CD4-positive, alpha-beta memory T cell (primary cell): ENCODE results near the gene OPCML. TPM values are rescaled to one million over a fixed set of nuclear protein-coding genes. Genes with fewer than 3 reads are reported as not detected.

Source experiments
- CTCF ChIA-PET: fragments of 350-600 bp; sonication (Branson Sonifier 250); formaldehyde crosslinking; loops from one replicate; lab custom pipeline; 2021; ENCODE audit warnings: inconsistent platforms; ENCODE audit not compliant: partially characterized antibody; lab: Charles Lee
- POLR2A ChIA-PET: fragments of 350-600 bp; sonication (Branson Sonifier 250); formaldehyde crosslinking; loops from one replicate; lab custom pipeline; 2021; ENCODE audit not compliant: partially characterized antibody; lab: Charles Lee
- DNase-seq, 5 donors: peaks; one replicate each; pipeline versions ENCODE4 v3.0.0 to v3.0.0-alpha.2; 2020 to 2022; ENCODE audit warnings: mixed read lengths in 1 of 5
- H3K27ac ChIP-seq: one replicate; pipeline ENCODE4 v1.7.0; 2013; ENCODE audit warnings: low read depth, low read length
- H3K27me3 ChIP-seq: 2 replicates; pipeline ENCODE4 v1.7.0; 2013; ENCODE audit warnings: mild to moderate bottlenecking, low read length, moderate library complexity; ENCODE audit not compliant: insufficient read depth
- H3K36me3 ChIP-seq: 2 replicates; pipeline ENCODE4 v1.7.0; 2013; ENCODE audit warnings: mild to moderate bottlenecking, low read length, moderate library complexity; ENCODE audit not compliant: insufficient read depth
- H3K4me1 ChIP-seq: 2 replicates; pipeline ENCODE4 v1.7.0; 2013; ENCODE audit warnings: mild to moderate bottlenecking, low read length, moderate library complexity; ENCODE audit not compliant: insufficient read depth
- H3K4me3 ChIP-seq, 2 donors: one replicate each; pipeline ENCODE4 v1.7.0; 2013; ENCODE audit warnings: low read length in 2 of 2, mild to moderate bottlenecking in 1 of 2
- H3K9me3 ChIP-seq, 2 donors: one replicate each; pipeline ENCODE4 v1.7.0; 2013; ENCODE audit warnings: low read length in 2 of 2, control low read depth in 1 of 2; ENCODE audit not compliant: control insufficient read depth in 1 of 2
- H3K27ac Mint-ChIP-seq, 7 donors: one replicate each; pipeline ENCODE4 v1.8.0; 2020 to 2021; ENCODE audit warnings: mixed read lengths in 7 of 7, mild to moderate bottlenecking in 6 of 7, inconsistent platforms in 3 of 7, moderate library complexity in 3 of 7
- H3K27me3 Mint-ChIP-seq, 2 donors: one replicate each; pipeline ENCODE4 v1.8.0; 2020 to 2021; ENCODE audit warnings: mixed read lengths in 2 of 2
- H3K36me3 Mint-ChIP-seq, 2 donors: one replicate each; pipeline ENCODE4 v1.8.0; 2020 to 2021; ENCODE audit warnings: mixed read lengths in 2 of 2, inconsistent platforms in 1 of 2, mild to moderate bottlenecking in 1 of 2
- H3K4me1 Mint-ChIP-seq, 4 donors: one replicate each; pipeline ENCODE4 v1.8.0; 2020 to 2021; ENCODE audit warnings: mixed read lengths in 4 of 4, mild to moderate bottlenecking in 1 of 4
- H3K4me3 Mint-ChIP-seq, 8 donors: one replicate each; pipeline ENCODE4 v1.8.0; 2020 to 2021; ENCODE audit warnings: mixed read lengths in 8 of 8, mild to moderate bottlenecking in 7 of 8, moderate library complexity in 6 of 8, inconsistent platforms in 3 of 8
- H3K9me3 Mint-ChIP-seq, 8 donors: one replicate each; pipeline ENCODE4 v1.8.0; 2020 to 2021; ENCODE audit warnings: mixed read lengths in 8 of 8, mild to moderate bottlenecking in 5 of 8, inconsistent platforms in 3 of 8, moderate library complexity in 1 of 8
- intact Hi-C: fragments of 100-400 bp; cut with micrococcal nuclease; formaldehyde crosslinking; loops from one replicate; pipeline ENCODE4 v1.15.1; 2023
- polyA plus RNA-seq, 2 donors: library from polyadenylated mRNA; unstranded; fragments of 300-500 nt; fragmentation: Illumina TruSeq; gene quantifications; one replicate each; pipeline ENCODE4 v1.2.3, GENCODE V29; 2021
- total RNA-seq, 2 experiments: library from RNA; stranded (reverse); gene quantifications; one replicate each; pipeline ENCODE4 v1.2.3, GENCODE V29; 2021

The OPCML gene
- total and polyA plus RNA-seq, 4 experiments from 2014 or later = not detected

- ChIA-PET CTCF (no interaction called here), POLR2A (no interaction called here)
- Histone ChIP-seq H3K27me3 (no peaks in the 10 kb centered on the region), H3K9me3 (no peaks in the 10 kb centered on the region), H3K27ac (no peak overlapping the region), H3K4me3 (no peak overlapping the region), H3K4me1 (no peaks in the 10 kb centered on the region), H3K36me3 (no peaks in the 10 kb centered on the region)
- Mint-ChIP-seq H3K4me1 (peaks cover 0 to 2% (median 0%) of the 10 kb centered on the region in 4 donors), H3K27me3 (peaks cover 0 to 2% of the 10 kb centered on the region in 2 donors), H3K27ac (peak overlapping the region in 1 of 7 donors; percentile 44), H3K4me3 (no peak overlapping the region), H3K36me3 (no peaks in the 10 kb centered on the region), H3K9me3 (peaks cover 0 to 12% (median 1%) of the 10 kb centered on the region in 8 donors)
- intact Hi-C loops = no loop called here
- no peak for DNase-seq
Measured at GRCh38 chr11:132451942-132452601, 1080.2 kb downstream of the OPCML start.

- Histone ChIP-seq H3K27ac (no peak overlapping the region), H3K36me3 (no peaks in the 10 kb centered on the region), H3K9me3 (no peaks in the 10 kb centered on the region), H3K4me1 (no peaks in the 10 kb centered on the region), H3K27me3 (no peaks in the 10 kb centered on the region), H3K4me3 (no peak overlapping the region)
- peaks cover 0 to 2% of the 10 kb centered on the region in 2 donors for H3K27me3 Mint-ChIP-seq
- peaks cover 0 to 13% (median 2%) of the 10 kb centered on the region in 8 donors for H3K9me3 Mint-ChIP-seq
- H3K27ac Mint-ChIP-seq = no peak overlapping the region
- intact Hi-C loops = no loop called here
- no peak for DNase-seq
- ChIA-PET CTCF (no interaction called here), POLR2A (no interaction called here)
- no peak overlapping the region for H3K4me3 Mint-ChIP-seq
- H3K4me1 Mint-ChIP-seq = peaks cover 0 to 2% (median 0%) of the 10 kb centered on the region in 4 donors
- H3K36me3 Mint-ChIP-seq = no peaks in the 10 kb centered on the region
Measured at GRCh38 chr11:132450631-132451030, 1081.7 kb downstream of the OPCML start.

GRCh38 chr11:132448334-132448995, 1083.8 kb downstream of the OPCML start:
- no peak for DNase-seq
- peaks cover 0 to 7% (median 2%) of the 10 kb centered on the region in 8 donors for H3K9me3 Mint-ChIP-seq
- no peaks in the 10 kb centered on the region for H3K36me3 Mint-ChIP-seq
- no peak overlapping the region for H3K27ac ChIP-seq
- no peaks in the 10 kb centered on the region for H3K36me3 ChIP-seq
- H3K4me1 Mint-ChIP-seq = peaks cover 0 to 2% (median 0%) of the 10 kb centered on the region in 4 donors
- intact Hi-C loops = no loop called here
- no peak overlapping the region for H3K4me3 ChIP-seq
- peaks cover 0 to 2% of the 10 kb centered on the region in 2 donors for H3K27me3 Mint-ChIP-seq
- H3K4me3 Mint-ChIP-seq = no peak overlapping the region
- no peaks in the 10 kb centered on the region for H3K4me1 ChIP-seq
- no peaks in the 10 kb centered on the region for H3K9me3 ChIP-seq
- CTCF ChIA-PET = no interaction called here
- no peaks in the 10 kb centered on the region for H3K27me3 ChIP-seq
- POLR2A ChIA-PET = no interaction called here
- H3K27ac Mint-ChIP-seq = no peak overlapping the region

- Mint-ChIP-seq H3K36me3 (no peaks in the 10 kb centered on the region), H3K4me3 (no peak overlapping the region), H3K9me3 (peaks cover 0 to 7% (median 2%) of the 10 kb centered on the region in 8 donors), H3K27me3 (peaks cover 0 to 2% of the 10 kb centered on the region in 2 donors), H3K27ac (no peak overlapping the region), H3K4me1 (peaks cover 0 to 2% (median 0%) of the 10 kb centered on the region in 4 donors)
- no peak for DNase-seq
- Histone ChIP-seq H3K9me3 (no peaks in the 10 kb centered on the region), H3K4me3 (no peak overlapping the region), H3K4me1 (no peaks in the 10 kb centered on the region), H3K27ac (no peak overlapping the region), H3K27me3 (no peaks in the 10 kb centered on the region), H3K36me3 (no peaks in the 10 kb centered on the region)
- ChIA-PET POLR2A (no interaction called here), CTCF (no interaction called here)
- intact Hi-C loops = no loop called here
Measured at GRCh38 chr11:132447761-132448160, 1084.5 kb downstream of the OPCML start.

- H3K9me3 ChIP-seq = no peaks in the 10 kb centered on the region
- intact Hi-C loops = no loop called here
- CTCF ChIA-PET = no interaction called here
Measured at GRCh38 chr11:132445859-132446291, 1086.4 kb downstream of the OPCML start.

GRCh38 chr11:132444911-132445310, 1087.4 kb downstream of the OPCML start:
- no peak overlapping the region for H3K27ac Mint-ChIP-seq
- intact Hi-C loops = no loop called here
- POLR2A ChIA-PET = no interaction called here

More at GRCh38 chr11:132445859-132446291, 1086.4 kb downstream of the OPCML start:
- Histone ChIP-seq H3K36me3 (no peaks in the 10 kb centered on the region), H3K4me1 (no peaks in the 10 kb centered on the region), H3K4me3 (no peak overlapping the region), H3K27ac (no peak overlapping the region), H3K27me3 (no peaks in the 10 kb centered on the region)
- Mint-ChIP-seq H3K27me3 (peaks cover 0 to under 1% of the 10 kb centered on the region in 2 donors), H3K27ac (no peak overlapping the region), H3K36me3 (no peaks in the 10 kb centered on the region), H3K4me1 (no peaks in the 10 kb centered on the region), H3K9me3 (peaks cover 0 to 4% (median under 1%) of the 10 kb centered on the region in 8 donors), H3K4me3 (no peak overlapping the region)
- DNase-seq = no peak
- POLR2A ChIA-PET = no interaction called here

GRCh38 chr11:132439711-132440255, 1092.5 kb downstream of the OPCML start:
- no peaks in the 10 kb centered on the region for H3K36me3 ChIP-seq
- H3K4me1 ChIP-seq = no peaks in the 10 kb centered on the region
- H3K9me3 Mint-ChIP-seq = peaks cover 0 to 9% (median 2%) of the 10 kb centered on the region in 8 donors
- no peaks in the 10 kb centered on the region for H3K36me3 Mint-ChIP-seq
- no peak overlapping the region for H3K27ac Mint-ChIP-seq
- H3K27ac ChIP-seq = no peak overlapping the region
- H3K4me1 Mint-ChIP-seq = no peaks in the 10 kb centered on the region
- H3K27me3 ChIP-seq = no peaks in the 10 kb centered on the region
- H3K4me3 Mint-ChIP-seq = no peak overlapping the region
- no peak overlapping the region for H3K4me3 ChIP-seq
- no peaks in the 10 kb centered on the region for H3K9me3 ChIP-seq
- intact Hi-C loops = no loop called here
- ChIA-PET CTCF (no interaction called here), POLR2A (no interaction called here)
- no peak for DNase-seq
- peaks cover 1 to 2% of the 10 kb centered on the region in 2 donors for H3K27me3 Mint-ChIP-seq

More at GRCh38 chr11:132444911-132445310, 1087.4 kb downstream of the OPCML start:
- CTCF ChIA-PET = no interaction called here
- Mint-ChIP-seq H3K27me3 (peaks cover 1 to 2% of the 10 kb centered on the region in 2 donors), H3K4me1 (no peaks in the 10 kb centered on the region), H3K36me3 (no peaks in the 10 kb centered on the region), H3K9me3 (peaks cover 0 to 4% (median under 1%) of the 10 kb centered on the region in 8 donors), H3K4me3 (no peak overlapping the region)
- no peak for DNase-seq
- H3K36me3 ChIP-seq = no peaks in the 10 kb centered on the region
- no peaks in the 10 kb centered on the region for H3K4me1 ChIP-seq
- H3K27ac ChIP-seq = no peak overlapping the region
- H3K4me3 ChIP-seq = no peak overlapping the region
- no peaks in the 10 kb centered on the region for H3K9me3 ChIP-seq
- no peaks in the 10 kb centered on the region for H3K27me3 ChIP-seq
